SK-N-MC (cell line): Measurements from ENCODE around the gene FGF14.

Experiments
- EZH2 ChIP-seq: fragments of 200-600 bp; sonication (generic); IDR thresholded peaks from one replicate; pipeline ENCODE4 v1.6.1; 2017; ENCODE audit warnings: antibody characterized with exemption
- FOXP2 ChIP-seq: optimal IDR thresholded peaks from 2 replicates; pipeline ENCODE3; 2011; ENCODE audit warnings: mild to moderate bottlenecking, moderate library complexity; ENCODE audit not compliant: insufficient read depth; ENCODE audit errors: extremely low read length, control extremely low read depth
- POLR2AphosphoS5 ChIP-seq: IDR thresholded peaks from 2 replicates; pipeline ENCODE4 v1.6.1; 2012; ENCODE audit warnings: mild to moderate bottlenecking, low read depth, low read length, borderline replicate concordance

- TF ChIP-seq EZH2 (no peak), POLR2AphosphoS5 (no peak), FOXP2 (no peak)
Measured at GRCh38 chr13:102395174-102395573, 6.7 kb downstream of the FGF14 start.
